ENCODE measurements around the gene HTR6.

- TF ChIP-seq, protein P1, sequence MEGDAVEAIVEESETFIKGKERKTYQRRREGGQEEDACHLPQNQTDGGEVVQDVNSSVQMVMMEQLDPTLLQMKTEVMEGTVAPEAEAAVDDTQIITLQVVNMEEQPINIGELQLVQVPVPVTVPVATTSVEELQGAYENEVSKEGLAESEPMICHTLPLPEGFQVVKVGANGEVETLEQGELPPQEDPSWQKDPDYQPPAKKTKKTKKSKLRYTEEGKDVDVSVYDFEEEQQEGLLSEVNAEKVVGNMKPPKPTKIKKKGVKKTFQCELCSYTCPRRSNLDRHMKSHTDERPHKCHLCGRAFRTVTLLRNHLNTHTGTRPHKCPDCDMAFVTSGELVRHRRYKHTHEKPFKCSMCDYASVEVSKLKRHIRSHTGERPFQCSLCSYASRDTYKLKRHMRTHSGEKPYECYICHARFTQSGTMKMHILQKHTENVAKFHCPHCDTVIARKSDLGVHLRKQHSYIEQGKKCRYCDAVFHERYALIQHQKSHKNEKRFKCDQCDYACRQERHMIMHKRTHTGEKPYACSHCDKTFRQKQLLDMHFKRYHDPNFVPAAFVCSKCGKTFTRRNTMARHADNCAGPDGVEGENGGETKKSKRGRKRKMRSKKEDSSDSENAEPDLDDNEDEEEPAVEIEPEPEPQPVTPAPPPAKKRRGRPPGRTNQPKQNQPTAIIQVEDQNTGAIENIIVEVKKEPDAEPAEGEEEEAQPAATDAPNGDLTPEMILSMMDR (conservative IDR thresholded peaks at IDR 0.05 in 1 of 2, IDR thresholded peaks at IDR 0.05 in 1 of 2; ENCODE audit: low read depth in 1 of 2, low read length in 2 of 2), result no peak
- no peak for TF ChIP-seq EZH2 (IDR thresholded peaks at IDR 0.05; ENCODE audit: low read length, missing control alignments)
These were observed 6.5 kb upstream of the HTR6 start for GRCh38 chr1:19658186-19658585.

Measured in fibroblast of lung (primary cell).